GM12865 (cell line): ENCODE data around the gene OR2D2.

ENCODE experiments used
- DNase-seq: peaks from one replicate; pipeline ENCODE4 v3.0.0; 2010; ENCODE audit warnings: low read depth
- H3K4me3 ChIP-seq: 2 replicates; pipeline ENCODE4 v1.5.1; 2011; ENCODE audit warnings: mild to moderate bottlenecking, low read depth, low read length, control low read depth
- CTCF ChIP-seq: IDR thresholded peaks from 2 replicates; pipeline ENCODE4 v1.5.1; 2011; ENCODE audit warnings: low read length, control low read depth, low read depth, inconsistent platforms; ENCODE audit not compliant: insufficient read depth; ENCODE audit errors: missing control alignments

The OR2D2 gene

GRCh38 chr11:6926208-6927029 lies 34.1 kb upstream of the OR2D2 start, which contains the start of gene ZNF215:
TSS of gene ZNF215 (plus strand) at chr11:6926426. CDS start at chr11:6932273, 5,847 bp downstream.
- H3K4me3 ChIP-seq: peak within 1 kb of the TSS; percentile 88
- peak; percentile 95 for DNase-seq
- no peak for TF ChIP-seq CTCF

- peak; percentile 18 for DNase-seq
- peak overlapping the region; percentile 88 for H3K4me3 ChIP-seq
- TF ChIP-seq CTCF: no peak
These were observed 33.4 kb upstream of the OR2D2 start for GRCh38 chr11:6925636-6926207.

- DNase-seq: no peak
- TF ChIP-seq CTCF: no peak
- no peak overlapping the region for H3K4me3 ChIP-seq
These were observed 32.8 kb upstream of the OR2D2 start for GRCh38 chr11:6925007-6925577.

- H3K4me3 ChIP-seq: no peak within 1 kb of the TSS
- no peak for TF ChIP-seq CTCF
- no peak for DNase-seq
These were observed 28.4 kb upstream of the OR2D2 start, which contains the start of gene OR2D3 for GRCh38 chr11:6920702-6921101. TSS of gene OR2D3 (plus strand) at chr11:6921002. CDS start at chr11:6921002, 0 bp downstream.

GRCh38 chr11:6919698-6920097 lies 27.4 kb upstream of the OR2D2 start:
- no peak for TF ChIP-seq CTCF
- DNase-seq: no peak
- no peak overlapping the region for H3K4me3 ChIP-seq

- no peak overlapping the region for H3K4me3 ChIP-seq
- no peak for TF ChIP-seq CTCF
- DNase-seq: no peak
These were observed 19.6 kb upstream of the OR2D2 start for GRCh38 chr11:6911948-6912347.
